PC-9 (cell line): ENCODE results near the gene AUTS2. TPM values are rescaled to one million over a fixed set of nuclear protein-coding genes. Genes with fewer than 3 reads are reported as not detected.

ENCODE experiments used
- BruUV-seq: library from RNA; stranded (reverse); fragments of 400-500 nt; replicated peaks from 2 replicates; lab custom pipeline; 2021; lab: Mats Ljungman, UMichigan
- CTCF ChIA-PET: fragments of 300-600 bp; sonication (Branson Sonifier 250); formaldehyde crosslinking; loops from one replicate; lab custom pipeline; 2022; ENCODE audit warnings: antibody characterized with exemption; lab: Charles Lee
- POLR2A ChIA-PET: fragments of 300-600 bp; sonication (Branson Sonifier 250); formaldehyde crosslinking; loops from one replicate; lab custom pipeline; 2022; ENCODE audit warnings: antibody characterized with exemption; ENCODE audit not compliant: unreplicated experiment; lab: Charles Lee
- DNase-seq, 2 experiments: peaks; one replicate each; pipeline versions ENCODE4 v3.0.0 to v3.0.0-alpha.2; 2015 to 2022; ENCODE audit warnings: mixed read lengths in 1 of 2
- H2AFZ ChIP-seq: fragments of 200-600 bp; sonication (generic); 2 replicates; pipeline ENCODE4 v1.8.1; 2017; ENCODE audit warnings: antibody characterized with exemption
- H3F3A ChIP-seq: fragments of 200-600 bp; sonication (generic); 2 replicates; pipeline ENCODE4 v1.8.1; 2017; ENCODE audit warnings: antibody characterized with exemption, mild to moderate bottlenecking, low read depth; ENCODE audit not compliant: insufficient read depth
- H3K27ac ChIP-seq: fragments of 200-600 bp; sonication (generic); 2 replicates; pipeline ENCODE4 v1.6.1; 2016; ENCODE audit warnings: mixed run types
- H3K27me3 ChIP-seq: fragments of 200-600 bp; sonication (generic); 2 replicates; pipeline ENCODE4 v1.6.1; 2016; ENCODE audit warnings: low read depth, mixed run types; ENCODE audit not compliant: insufficient read depth
- H3K36me3 ChIP-seq: fragments of 200-600 bp; sonication (generic); 2 replicates; pipeline ENCODE4 v1.6.1; 2016; ENCODE audit warnings: low read depth, mixed run types
- H3K4me1 ChIP-seq: fragments of 200-600 bp; sonication (generic); replicated peaks from 2 replicates; pipeline ENCODE4 v1.6.1; 2016; ENCODE audit warnings: mixed run types; ENCODE audit not compliant: insufficient read depth
- H3K4me2 ChIP-seq: fragments of 200-600 bp; sonication (generic); 2 replicates; pipeline ENCODE4 v1.6.1; 2017; ENCODE audit warnings: mixed run types
- H3K4me3 ChIP-seq: fragments of 200-600 bp; sonication (generic); 2 replicates; pipeline ENCODE4 v1.6.1; 2016; ENCODE audit warnings: mixed run types
- H3K79me2 ChIP-seq: fragments of 200-600 bp; sonication (generic); 2 replicates; pipeline ENCODE4 v1.6.1; 2017; ENCODE audit warnings: low read depth, mixed run types
- H3K9me2 ChIP-seq: fragments of 200-600 bp; sonication (generic); 2 replicates; pipeline ENCODE4 v1.8.1; 2017; ENCODE audit warnings: mild to moderate bottlenecking; ENCODE audit not compliant: insufficient read depth
- H3K9me3 ChIP-seq: fragments of 200-600 bp; sonication (generic); 2 replicates; pipeline ENCODE4 v1.8.1; 2016; ENCODE audit warnings: low read depth; ENCODE audit not compliant: insufficient read depth
- H4K20me1 ChIP-seq: fragments of 200-600 bp; sonication (generic); 2 replicates; pipeline ENCODE4 v1.8.1; 2017; ENCODE audit not compliant: insufficient read depth
- EZH2 ChIP-seq: fragments of 200-600 bp; sonication (generic); IDR thresholded peaks from 2 replicates; pipeline ENCODE4 v1.8.0; 2017; ENCODE audit warnings: antibody characterized with exemption, low read depth
- intact Hi-C: fragments of 100-400 bp; cut with micrococcal nuclease; formaldehyde crosslinking; loops from one replicate; pipeline ENCODE4 v1.10.0; 2022; ENCODE audit not compliant: unreplicated experiment
- total RNA-seq: library from RNA; stranded (reverse); gene quantifications from 2 replicates; pipeline ENCODE4 v1.2.3, GENCODE V29; 2021
- TF ChIP-seq, protein P1 (sequence below): fragments of 200-600 bp; sonication (generic); conservative IDR thresholded peaks from 2 replicates; pipeline ENCODE4 v1.6.1; 2017; ENCODE audit warnings: mixed run types, antibody characterized with exemption, mild to moderate bottlenecking, moderate library complexity

Gene AUTS2
- total RNA-seq, 1 experiment from 2014 or later = not detected

DNA sequence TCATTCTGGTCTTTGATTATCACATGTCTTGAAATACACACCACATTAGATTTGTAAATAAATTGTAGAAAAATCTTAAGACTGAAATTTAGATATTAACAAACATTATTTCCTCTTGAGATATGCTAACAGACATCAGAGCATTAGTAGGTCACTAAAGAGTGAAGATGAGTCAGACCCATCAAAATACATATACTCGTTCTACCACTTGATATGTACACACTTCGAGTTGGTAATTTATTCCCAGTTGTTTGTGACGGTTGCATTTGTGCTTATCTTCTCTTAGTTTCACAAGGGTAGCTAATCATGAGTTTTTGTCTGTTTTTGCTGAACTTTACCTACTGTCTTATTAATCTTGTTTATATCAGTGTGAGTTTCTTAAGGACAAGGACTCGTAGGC lies 383.4 kb downstream of the AUTS2 start:
- Histone ChIP-seq H2AFZ (no peak overlapping the region), H3K79me2 (no peaks in the 10 kb centered on the region), H3K36me3 (no peaks in the 10 kb centered on the region), H4K20me1 (no peaks in the 10 kb centered on the region), H3K27me3 (peaks cover 3% of the 10 kb centered on the region; the same call in 1 of the 2 replicates), H3K9me3 (no peaks in the 10 kb centered on the region), H3K4me2 (no peak overlapping the region), H3K27ac (no peak overlapping the region), H3K4me3 (no peak overlapping the region), H3K9me2 (no peaks in the 10 kb centered on the region), H3F3A (no peaks in the 10 kb centered on the region), H3K4me1 (no peaks in the 10 kb centered on the region)
- no TSS peak for BruUV-seq
- POLR2A ChIA-PET = no interaction called here
- CTCF ChIA-PET = no interaction called here
- no peak for DNase-seq
- intact Hi-C loops = no loop called here
- TF ChIP-seq, protein P1, sequence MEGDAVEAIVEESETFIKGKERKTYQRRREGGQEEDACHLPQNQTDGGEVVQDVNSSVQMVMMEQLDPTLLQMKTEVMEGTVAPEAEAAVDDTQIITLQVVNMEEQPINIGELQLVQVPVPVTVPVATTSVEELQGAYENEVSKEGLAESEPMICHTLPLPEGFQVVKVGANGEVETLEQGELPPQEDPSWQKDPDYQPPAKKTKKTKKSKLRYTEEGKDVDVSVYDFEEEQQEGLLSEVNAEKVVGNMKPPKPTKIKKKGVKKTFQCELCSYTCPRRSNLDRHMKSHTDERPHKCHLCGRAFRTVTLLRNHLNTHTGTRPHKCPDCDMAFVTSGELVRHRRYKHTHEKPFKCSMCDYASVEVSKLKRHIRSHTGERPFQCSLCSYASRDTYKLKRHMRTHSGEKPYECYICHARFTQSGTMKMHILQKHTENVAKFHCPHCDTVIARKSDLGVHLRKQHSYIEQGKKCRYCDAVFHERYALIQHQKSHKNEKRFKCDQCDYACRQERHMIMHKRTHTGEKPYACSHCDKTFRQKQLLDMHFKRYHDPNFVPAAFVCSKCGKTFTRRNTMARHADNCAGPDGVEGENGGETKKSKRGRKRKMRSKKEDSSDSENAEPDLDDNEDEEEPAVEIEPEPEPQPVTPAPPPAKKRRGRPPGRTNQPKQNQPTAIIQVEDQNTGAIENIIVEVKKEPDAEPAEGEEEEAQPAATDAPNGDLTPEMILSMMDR = no peak
- no peak for TF ChIP-seq EZH2

DNA sequence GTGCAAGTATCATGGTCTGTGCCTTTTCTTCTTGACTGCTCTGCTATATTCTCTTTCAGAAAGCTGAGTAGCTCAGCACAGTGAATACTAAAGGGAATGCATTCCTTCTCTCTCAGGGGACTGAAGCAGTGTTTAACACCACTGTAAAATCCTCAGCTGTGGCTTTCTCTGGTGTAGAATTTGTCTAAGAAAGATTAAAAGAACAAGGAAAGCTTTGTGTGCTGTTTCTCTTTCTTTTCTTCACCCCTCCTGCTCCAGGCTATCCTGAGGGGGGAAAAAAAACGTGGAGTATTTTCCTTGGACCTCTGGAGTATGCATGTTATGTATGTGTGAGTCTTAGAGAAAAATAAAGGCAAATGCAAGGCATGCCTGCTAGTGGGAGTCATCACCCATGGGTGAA lies 383.9 kb downstream of the AUTS2 start:
- no peak for TF ChIP-seq EZH2
- TF ChIP-seq, protein P1 = no peak
- no TSS peak for BruUV-seq
- intact Hi-C loops = no loop called here

DNA sequence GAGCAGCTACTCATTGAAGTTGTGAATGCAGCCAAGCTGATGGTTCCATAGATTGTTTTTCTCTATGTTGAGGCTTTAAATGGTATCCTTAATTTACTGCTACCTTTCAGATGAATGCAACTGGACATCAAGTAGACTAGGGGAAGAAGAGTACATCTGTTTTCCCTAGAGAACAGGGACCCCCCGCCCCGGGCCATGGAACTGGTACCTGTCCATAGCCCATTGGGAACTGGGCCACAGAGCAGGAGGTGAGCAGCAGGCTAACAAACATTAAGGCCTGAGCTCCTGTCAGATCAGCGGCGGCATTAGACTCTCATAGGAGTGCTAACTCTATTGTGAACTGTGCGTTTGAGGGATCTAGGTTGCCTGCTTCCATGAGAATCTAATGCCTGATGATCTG lies 391.3 kb downstream of the AUTS2 start:
- H3K4me2 ChIP-seq = no peak overlapping the region
- no peaks in the 10 kb centered on the region for H4K20me1 ChIP-seq
- no peaks in the 10 kb centered on the region for H3K9me2 ChIP-seq
- no peak overlapping the region for H2AFZ ChIP-seq
- H3K27me3 ChIP-seq = peaks cover 9% of the 10 kb centered on the region; the same call in 1 of the 2 replicates
- H3K4me3 ChIP-seq = no peak overlapping the region
- BruUV-seq = no TSS peak
- H3K9me3 ChIP-seq = no peaks in the 10 kb centered on the region
- no peaks in the 10 kb centered on the region for H3K79me2 ChIP-seq
- H3F3A ChIP-seq = no peaks in the 10 kb centered on the region
- TF ChIP-seq EZH2 = no peak
- TF ChIP-seq, protein P1 = no peak
- H3K4me1 ChIP-seq = no peaks in the 10 kb centered on the region
- intact Hi-C loops = no loop called here
- POLR2A ChIA-PET = no interaction called here
- H3K27ac ChIP-seq = no peak overlapping the region
- no peaks in the 10 kb centered on the region for H3K36me3 ChIP-seq
- CTCF ChIA-PET = no interaction called here
- DNase-seq = no peak

More for the DNA sequence above, 383.9 kb downstream of the AUTS2 start:
- Histone ChIP-seq H3K79me2 (no peaks in the 10 kb centered on the region), H4K20me1 (no peaks in the 10 kb centered on the region), H3K9me3 (no peaks in the 10 kb centered on the region), H2AFZ (no peak overlapping the region), H3K27ac (no peak overlapping the region), H3F3A (no peaks in the 10 kb centered on the region), H3K27me3 (peaks cover 3% of the 10 kb centered on the region; the same call in 1 of the 2 replicates), H3K4me3 (no peak overlapping the region), H3K4me2 (no peak overlapping the region), H3K36me3 (no peaks in the 10 kb centered on the region), H3K9me2 (no peaks in the 10 kb centered on the region), H3K4me1 (no peaks in the 10 kb centered on the region)
- CTCF ChIA-PET = no interaction called here
- no peak for DNase-seq
- POLR2A ChIA-PET = no interaction called here
